ENCODE results near the gene HIRIP3.
"Not testable (repeated sequence)": the region's sequence is repeated elsewhere in the genome, so short reads cannot be mapped to it uniquely, and the experiment has no call there.

The HIRIP3 gene

GRCh38 chr16:29961479-29962343 is 33.7 kb downstream of the HIRIP3 start, which contains the start of gene TMEM219:
Gene TMEM219, plus strand, starts transcription at chr16:29962079. Its CDS starts 1,065 bp downstream, at chr16:29963144.
- peak; percentile 84 to 95 for DNase-seq (ENCODE audit: low read depth in 1 of 2, low spot score in 1 of 2)

GRCh38 chr16:29961127-29961478 is 34.3 kb downstream of the HIRIP3 start:
- DNase-seq (ENCODE audit: low read depth in 1 of 2, low spot score in 1 of 2) = no peak

- DNase-seq (ENCODE audit: low read depth in 1 of 2, low spot score in 1 of 2) = not testable (repeated sequence)
Measured at GRCh38 chr16:29959821-29960220, 35.6 kb downstream of the HIRIP3 start.

- DNase-seq (ENCODE audit: low read depth in 1 of 2, low spot score in 1 of 2) = no peak
Measured at GRCh38 chr16:29959293-29959692, 36.1 kb downstream of the HIRIP3 start.

GRCh38 chr16:29958756-29959155 is 36.7 kb downstream of the HIRIP3 start:
- DNase-seq (ENCODE audit: low read depth in 1 of 2, low spot score in 1 of 2) = no peak

GRCh38 chr16:29951625-29952365 is 43.6 kb downstream of the HIRIP3 start:
- DNase-seq (ENCODE audit: low read depth in 1 of 2, low spot score in 1 of 2) = no peak

GRCh38 chr16:29950806-29951461 is 44.5 kb downstream of the HIRIP3 start:
- no peak for DNase-seq (ENCODE audit: low read depth in 1 of 2, low spot score in 1 of 2)

GRCh38 chr16:29947897-29948296 is 47.5 kb downstream of the HIRIP3 start:
- no peak for DNase-seq (ENCODE audit: low read depth in 1 of 2, low spot score in 1 of 2)

GRCh38 chr16:29943846-29944799 is 51.3 kb downstream of the HIRIP3 start:
- DNase-seq (ENCODE audit: low read depth in 1 of 2, low spot score in 1 of 2) = no peak

Data from activated CD4-positive, alpha-beta T cell treated with anti-CD3 and anti-CD28 coated beads, Interleukin-2, amount 50 U/mL, for 24 hours (primary cell).